ENCODE results near the gene MET.

MET gene

DNA sequence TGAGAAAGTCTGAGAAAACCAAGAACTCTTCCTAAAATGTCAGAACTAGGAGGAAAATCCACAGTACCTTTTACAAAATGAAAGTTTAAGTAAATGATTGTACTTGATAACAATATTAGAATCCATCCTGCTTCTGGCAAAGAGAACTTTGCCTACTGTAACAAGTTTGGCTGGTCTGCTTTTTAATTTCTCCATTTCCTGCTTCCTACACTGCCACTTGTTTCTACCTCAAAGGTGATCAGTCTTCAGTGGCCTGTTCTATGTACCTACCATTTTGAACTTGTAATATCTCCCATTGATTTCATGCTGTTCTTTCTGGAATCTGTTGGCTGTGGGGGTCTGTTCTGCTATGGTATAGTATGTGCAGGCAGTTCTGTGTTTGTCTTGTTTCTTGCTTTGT, 157.5 kb downstream of the MET start:
- no peak for DNase-seq (ENCODE audit: low read depth)
- TF ChIP-seq, protein P1, sequence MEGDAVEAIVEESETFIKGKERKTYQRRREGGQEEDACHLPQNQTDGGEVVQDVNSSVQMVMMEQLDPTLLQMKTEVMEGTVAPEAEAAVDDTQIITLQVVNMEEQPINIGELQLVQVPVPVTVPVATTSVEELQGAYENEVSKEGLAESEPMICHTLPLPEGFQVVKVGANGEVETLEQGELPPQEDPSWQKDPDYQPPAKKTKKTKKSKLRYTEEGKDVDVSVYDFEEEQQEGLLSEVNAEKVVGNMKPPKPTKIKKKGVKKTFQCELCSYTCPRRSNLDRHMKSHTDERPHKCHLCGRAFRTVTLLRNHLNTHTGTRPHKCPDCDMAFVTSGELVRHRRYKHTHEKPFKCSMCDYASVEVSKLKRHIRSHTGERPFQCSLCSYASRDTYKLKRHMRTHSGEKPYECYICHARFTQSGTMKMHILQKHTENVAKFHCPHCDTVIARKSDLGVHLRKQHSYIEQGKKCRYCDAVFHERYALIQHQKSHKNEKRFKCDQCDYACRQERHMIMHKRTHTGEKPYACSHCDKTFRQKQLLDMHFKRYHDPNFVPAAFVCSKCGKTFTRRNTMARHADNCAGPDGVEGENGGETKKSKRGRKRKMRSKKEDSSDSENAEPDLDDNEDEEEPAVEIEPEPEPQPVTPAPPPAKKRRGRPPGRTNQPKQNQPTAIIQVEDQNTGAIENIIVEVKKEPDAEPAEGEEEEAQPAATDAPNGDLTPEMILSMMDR (IDR thresholded peaks at IDR 0.05; ENCODE audit: insufficient read depth, low read depth, low read length, missing control alignments), result no peak
- no peak overlapping the region for H3K4me3 ChIP-seq (ENCODE audit: low read depth, low read length)

DNA sequence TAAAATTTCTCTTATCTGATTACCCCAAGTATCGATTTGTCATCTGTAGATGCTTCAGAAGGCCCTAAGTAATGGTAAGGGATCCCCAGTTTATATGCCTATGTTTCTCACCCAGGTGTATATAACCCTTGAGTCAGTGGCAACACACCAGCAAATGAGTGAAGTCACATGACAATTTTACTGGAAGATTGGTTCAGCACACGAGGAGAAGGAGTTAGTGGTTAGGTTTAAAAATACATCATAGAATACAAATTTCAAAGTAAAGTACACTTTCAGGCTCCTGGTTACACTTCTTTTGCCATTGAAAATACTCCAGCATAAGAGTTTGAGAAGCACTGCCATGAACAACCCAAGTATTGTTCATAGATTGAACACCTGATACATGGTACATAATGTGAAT, 160.7 kb downstream of the MET start:
- DNase-seq (ENCODE audit: low read depth), result no peak
- H3K4me3 ChIP-seq (ENCODE audit: low read depth, low read length), result no peak overlapping the region
- TF ChIP-seq, protein P1 (IDR thresholded peaks at IDR 0.05; ENCODE audit: insufficient read depth, low read depth, low read length, missing control alignments), result no peak

DNA sequence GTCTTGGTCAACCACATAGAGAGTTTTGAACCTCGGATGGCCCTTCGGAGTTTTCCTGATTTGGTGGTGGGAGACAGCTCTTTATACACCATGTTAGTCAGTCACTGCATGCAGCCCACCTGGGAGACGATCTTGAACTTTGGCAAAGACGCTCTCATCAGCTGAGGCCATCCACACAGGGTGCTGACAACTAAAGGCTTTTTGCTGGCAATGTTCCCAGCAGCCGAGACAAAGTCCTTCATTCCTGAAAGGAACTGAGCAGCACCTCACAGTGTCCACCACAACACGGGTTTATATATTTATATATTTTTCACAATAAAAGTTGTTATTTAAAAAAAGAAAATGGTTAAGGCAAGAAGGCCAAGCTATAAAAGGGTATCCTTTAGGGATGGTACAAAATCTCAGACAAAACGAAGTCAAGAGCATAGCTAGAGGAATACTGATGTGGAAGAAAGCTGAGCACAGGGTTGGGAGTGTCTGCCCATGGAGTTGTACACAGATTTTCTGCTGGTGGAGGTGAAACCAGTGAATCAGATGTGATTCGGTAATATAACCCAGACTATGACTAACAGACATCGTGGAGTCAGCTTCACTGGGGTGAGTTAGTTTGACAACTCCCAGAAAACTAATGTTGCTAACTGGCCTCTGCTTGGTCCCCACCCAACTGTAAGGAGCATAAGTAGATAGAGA, 163.0 kb downstream of the MET start:
- TF ChIP-seq, protein P1 (IDR thresholded peaks at IDR 0.05; ENCODE audit: insufficient read depth, low read depth, low read length, missing control alignments), result no peak
- H3K4me3 ChIP-seq (ENCODE audit: low read depth, low read length), result no peak overlapping the region
- DNase-seq (ENCODE audit: low read depth), result no peak

DNA sequence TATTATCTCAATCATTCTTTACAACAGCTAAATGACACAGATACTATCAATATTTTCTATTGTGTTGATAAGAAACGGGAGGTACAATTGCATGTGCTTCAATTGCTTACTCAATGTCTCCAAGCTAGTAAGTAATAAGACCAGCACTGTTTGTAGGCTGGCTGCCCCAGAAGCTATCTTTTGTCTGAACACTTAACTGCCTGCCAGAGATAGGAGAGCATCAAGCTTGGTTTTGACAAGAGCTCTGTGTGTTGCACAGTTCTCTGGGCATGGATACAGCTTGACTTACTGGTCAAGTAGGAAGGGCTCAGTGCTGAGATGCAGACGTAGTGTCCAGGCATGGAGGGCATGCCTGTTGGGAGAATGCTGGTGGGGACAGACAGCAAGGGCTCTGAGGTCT, 164.1 kb downstream of the MET start:
- TF ChIP-seq, protein P1 (IDR thresholded peaks at IDR 0.05; ENCODE audit: insufficient read depth, low read depth, low read length, missing control alignments), result no peak
- H3K4me3 ChIP-seq (ENCODE audit: low read depth, low read length), result no peak overlapping the region
- no peak for DNase-seq (ENCODE audit: low read depth)

DNA sequence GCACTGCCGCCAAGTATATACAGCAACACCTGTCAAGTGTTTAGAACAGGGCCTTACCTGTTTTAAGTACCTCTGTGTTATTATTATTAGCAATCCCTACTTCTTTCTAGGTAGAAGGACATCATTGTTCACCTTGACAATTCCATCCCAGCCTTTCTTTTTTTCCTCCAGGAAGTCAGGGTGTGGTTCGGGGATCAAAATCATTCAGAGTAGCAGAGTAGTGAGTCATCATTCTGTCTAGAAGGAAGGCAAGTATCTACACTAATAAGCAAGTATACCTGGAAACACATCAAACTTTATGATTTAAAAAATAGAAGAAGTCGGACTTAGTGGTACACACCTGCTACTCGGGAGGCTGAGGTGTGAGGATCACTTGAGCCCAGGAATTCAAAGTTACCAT, 164.9 kb downstream of the MET start:
- no peak overlapping the region for H3K4me3 ChIP-seq (ENCODE audit: low read depth, low read length)
- no peak for DNase-seq (ENCODE audit: low read depth)
- TF ChIP-seq, protein P1 (IDR thresholded peaks at IDR 0.05; ENCODE audit: insufficient read depth, low read depth, low read length, missing control alignments), result no peak

DNA sequence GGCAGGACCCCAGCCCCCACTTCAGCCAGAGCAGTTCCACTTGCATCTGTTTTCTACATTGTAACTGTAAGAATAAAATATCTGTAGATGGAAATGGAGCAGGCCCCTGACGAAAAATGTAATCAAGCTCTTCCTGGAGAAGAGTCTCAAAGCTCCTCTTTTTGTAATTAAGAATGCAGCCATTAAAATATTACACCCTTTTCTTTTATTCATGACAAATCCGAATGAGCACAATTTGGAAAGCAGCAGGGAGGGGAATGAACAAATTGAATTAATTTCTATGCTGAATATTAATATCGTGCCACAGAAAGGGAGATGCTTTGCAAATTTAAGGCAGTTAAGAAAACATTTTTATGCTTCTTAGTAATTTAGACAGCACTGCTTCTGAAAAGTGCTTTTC, 165.6 kb downstream of the MET start:
- DNase-seq (ENCODE audit: low read depth), result no peak
- H3K4me3 ChIP-seq (ENCODE audit: low read depth, low read length), result no peak overlapping the region
- TF ChIP-seq, protein P1 (IDR thresholded peaks at IDR 0.05; ENCODE audit: insufficient read depth, low read depth, low read length, missing control alignments), result no peak

DNA sequence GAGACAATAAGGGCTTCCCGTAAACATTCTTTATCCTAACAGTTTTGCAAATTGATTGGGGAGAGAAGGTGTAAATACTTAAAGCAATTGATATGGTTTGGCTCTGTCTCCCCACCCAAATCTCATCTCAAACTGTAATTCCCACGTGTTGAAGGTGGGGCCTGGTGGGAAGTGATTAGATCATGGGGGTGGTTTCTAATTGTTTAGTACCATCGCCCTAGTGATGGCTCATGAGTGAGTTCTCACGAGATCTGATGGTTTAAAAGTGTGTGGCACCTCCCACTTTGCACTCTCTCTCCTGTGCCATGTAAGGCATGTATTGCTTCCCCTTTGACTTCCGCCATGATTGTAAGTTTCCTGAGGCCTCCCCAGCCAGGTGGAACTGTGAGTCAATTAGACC, 168.3 kb downstream of the MET start:
- H3K4me3 ChIP-seq (ENCODE audit: low read depth, low read length), result no peak overlapping the region
- TF ChIP-seq, protein P1 (IDR thresholded peaks at IDR 0.05; ENCODE audit: insufficient read depth, low read depth, low read length, missing control alignments), result no peak
- no peak for DNase-seq (ENCODE audit: low read depth)
